ENCODE data around the gene ZCCHC7. TPM values are rescaled to one million over a fixed set of nuclear protein-coding genes. Genes with fewer than 3 reads are reported as not detected.

The ZCCHC7 gene
- total and polyA plus RNA-seq, 9 of the 15 experiments (the other 6 are each of a cell fraction or from before 2014, with no cell fraction given): 34.1 to 68.9 (median 48.8) TPM

GRCh38 chr9:37286530-37287175 lies 166.3 kb downstream of the ZCCHC7 start:
- ChIA-PET POLR2A (interaction anchor here (1.0 to 1.1 kb wide), 2 partner anchors 11 to 18 kb away, joined by 3 to 4 read pairs; no protein-coding TSS in a partner anchor), CTCF (ENCODE audit: low intra/inter-chr PET ratio) (no interaction called here)
- Histone ChIP-seq H3K4me1 (replicated peaks in 1 of 2; ENCODE audit: control insufficient read depth in 2 of 2, insufficient read depth in 2 of 2, low read length in 2 of 2) (peaks cover 0 to 17% of the 10 kb centered on the region in 2 experiments; a peak in 3 of 5 replicates), H4K20me1 (replicated peaks; ENCODE audit: control insufficient read depth, insufficient read depth, low read length) (no peaks in the 10 kb centered on the region), H3K9me3 (replicated peaks; ENCODE audit: control insufficient read depth, insufficient read depth, low read depth, low read length) (no peaks in the 10 kb centered on the region), H2AFZ (ENCODE audit: low read depth, low read length) (no peak overlapping the region), H3K79me2 (ENCODE audit: control insufficient read depth, insufficient read depth, low read length) (peaks cover 66% of the 10 kb centered on the region), H3K9me1 (ENCODE audit: control insufficient read depth, insufficient read depth, low read length) (no peaks in the 10 kb centered on the region), H3K4me2 (ENCODE audit: insufficient read depth, low read length) (no peak overlapping the region), H3K9ac (ENCODE audit: insufficient read depth in 1 of 2, low read depth in 2 of 2, low read length in 2 of 2) (no peak overlapping the region), H3K4me3 (no peak overlapping the region), H3K36me3 (ENCODE audit: control insufficient read depth, insufficient read depth, low read length) (peaks cover 3% of the 10 kb centered on the region; the same call in 1 of the 3 replicates), H3K27ac (ENCODE audit: extremely low read depth, low read depth, low read length) (no peak overlapping the region), H3K27me3 (ENCODE audit: control insufficient read depth in 2 of 2, insufficient read depth in 2 of 2, low read length in 2 of 2) (no peaks in the 10 kb centered on the region)
- intact Hi-C loops (cut with micrococcal nuclease): no loop called here
- DNase-seq (ENCODE audit: extremely low read depth in 1 of 4, low spot score in 3 of 4) (no peak), FAIRE-seq (no peak), ATAC-seq (no peak)
- WGBS (ENCODE audit: insufficient coverage, low coverage, missing lambda C conversion rate): 73% methylated on average over 4 of the region's 6 CpGs
- no TSS peak for BruUV-seq (replicated peaks)
- in situ Hi-C loops (cut with MboI): no loop called here
- TF ChIP-seq ZBTB49 (CRISPR knock-in tag; IDR thresholded peaks at IDR 0.05; ENCODE audit: borderline replicate concordance) (no peak), HNRNPK (IDR thresholded peaks at IDR 0.05; ENCODE audit: low read depth, low read length, poor library complexity, severe bottlenecking) (peak; percentile 98), PCBP2 (IDR thresholded peaks at IDR 0.05; ENCODE audit: low read depth, low read length, poor library complexity, severe bottlenecking) (peak; percentile 99), PCBP1 (IDR thresholded peaks at IDR 0.05; ENCODE audit: low read depth, low read length, poor library complexity, severe bottlenecking) (peak; percentile 98)
